Cortex of kidney (tissue), 1 donor: ENCODE data around the gene HOXC11.

Experiments
- DNase-seq: peaks from one replicate; lab custom pipeline; 2025; lab: John Stamatoyannopoulos, UW

Gene HOXC11

GRCh38 chr12:54021432-54022013, 48.6 kb downstream of the HOXC11 start:
- no peak for DNase-seq

GRCh38 chr12:54022960-54023884, 50.3 kb downstream of the HOXC11 start:
- DNase-seq = no peak

DNA sequence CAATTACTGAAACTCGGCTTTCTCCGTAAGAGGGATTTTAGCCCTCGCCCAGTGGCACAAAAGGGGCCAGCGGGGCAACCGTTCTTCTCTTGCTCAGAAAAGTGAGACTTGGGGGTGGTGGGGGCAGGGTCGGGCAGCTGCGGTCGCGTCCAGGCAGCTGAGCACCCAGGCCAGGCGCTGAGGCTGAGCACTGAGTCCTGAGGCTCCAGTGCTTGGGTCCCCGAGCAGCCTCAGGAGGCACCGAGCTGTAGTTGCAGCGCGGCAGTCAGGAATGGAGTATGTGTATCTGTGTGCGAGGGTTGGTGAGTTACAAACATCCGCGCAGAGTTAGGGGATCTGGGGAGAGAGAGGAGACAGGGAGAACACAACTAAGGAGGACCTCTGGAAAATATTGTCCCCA, 51.2 kb downstream of the HOXC11 start:
- DNase-seq = no peak

DNA sequence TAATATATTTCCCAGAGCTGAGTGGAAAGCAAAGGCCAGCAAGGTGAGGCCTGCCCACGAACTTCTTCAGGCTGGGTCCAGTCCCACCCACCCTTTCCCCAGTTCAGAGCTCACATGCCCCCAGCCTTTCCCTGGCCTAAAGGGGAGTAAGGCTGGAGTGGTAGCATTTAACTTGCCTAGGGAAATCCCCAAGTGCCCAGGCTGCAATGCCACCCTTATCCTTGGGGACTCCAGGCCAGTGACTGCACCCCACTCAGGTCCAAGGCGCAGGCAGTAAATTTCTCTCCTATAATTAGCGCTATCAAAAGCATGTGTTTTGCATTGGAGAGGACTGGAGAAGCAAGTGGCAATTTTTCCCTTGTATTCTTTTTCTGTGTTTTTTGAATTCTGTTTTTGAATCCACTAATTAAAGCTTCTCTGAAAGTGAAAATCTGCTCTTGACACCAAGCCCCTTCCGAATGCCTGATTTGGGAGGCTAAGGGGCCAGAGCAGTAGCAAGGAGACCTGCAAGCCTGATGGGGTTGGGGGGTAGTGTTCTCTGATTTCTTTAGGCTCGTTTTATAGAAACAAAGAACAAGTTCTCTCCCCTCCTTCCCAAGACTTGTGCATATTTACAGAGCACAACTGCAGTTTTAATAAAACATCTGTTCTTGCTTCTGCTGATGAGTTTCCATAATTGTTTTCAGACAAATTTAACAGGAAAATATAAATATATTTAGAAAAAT, 51.8 kb downstream of the HOXC11 start:
- no peak for DNase-seq

- no peak for DNase-seq
Observed at GRCh38 chr12:54025499-54026405, 52.8 kb downstream of the HOXC11 start.

- no peak for DNase-seq
Observed at GRCh38 chr12:54026640-54027441, 53.9 kb downstream of the HOXC11 start.
